ENCODE measurements around the gene ANKRD34C.
"Not testable (repeated sequence)": the region's sequence is repeated elsewhere in the genome, so short reads cannot be mapped to it uniquely, and the experiment has no call there.

The ANKRD34C gene

GRCh38 chr15:79311901-79312553 lies 29.5 kb downstream of the ANKRD34C start:
- DNase-seq: no peak

- DNase-seq: no peak
Measured at GRCh38 chr15:79314186-79314585, 31.7 kb downstream of the ANKRD34C start.

- DNase-seq: no peak
Measured at GRCh38 chr15:79314811-79315210, 32.3 kb downstream of the ANKRD34C start.

GRCh38 chr15:79315623-79316328 lies 33.3 kb downstream of the ANKRD34C start:
- no peak for DNase-seq

GRCh38 chr15:79316864-79317263 lies 34.3 kb downstream of the ANKRD34C start:
- DNase-seq: no peak

GRCh38 chr15:79319973-79320372 lies 37.5 kb downstream of the ANKRD34C start:
- not testable (repeated sequence) for DNase-seq

- DNase-seq: no peak
Measured at GRCh38 chr15:79321876-79322275, 39.4 kb downstream of the ANKRD34C start.

- no peak for DNase-seq
Measured at GRCh38 chr15:79322306-79322705, 39.8 kb downstream of the ANKRD34C start.

GRCh38 chr15:79322945-79323344 lies 40.4 kb downstream of the ANKRD34C start:
- DNase-seq: no peak

DNA sequence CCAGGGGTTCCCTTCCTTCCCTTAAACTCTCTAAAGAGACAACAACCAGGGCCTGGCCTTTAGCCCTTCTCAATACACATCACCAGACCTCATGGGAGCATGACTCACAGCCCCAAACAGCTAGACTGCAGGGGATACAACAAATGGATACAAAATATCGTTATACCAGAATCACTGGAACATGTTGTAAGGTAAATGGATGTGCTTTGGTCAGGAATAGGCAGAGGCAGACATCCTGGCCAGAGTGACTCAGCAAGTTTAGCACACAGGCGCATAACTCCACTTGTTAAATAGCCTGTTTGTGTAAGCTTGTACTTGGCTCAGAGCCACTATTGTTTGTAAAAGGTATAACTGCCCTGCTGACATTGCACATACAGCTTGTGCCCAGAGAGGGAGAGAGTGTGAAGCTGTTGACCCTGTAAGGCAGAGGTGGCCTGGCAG lies 46.7 kb downstream of the ANKRD34C start:
- no peak for DNase-seq
